HPDE6-E6E7 (cell line): ENCODE measurements around the gene POLR2M.
A peak's percentile ranks its signal among the peaks of the same experiment; 100 is the strongest.

Experiments
- DNase-seq: peaks from one replicate; pipeline ENCODE4 v3.0.0; 2011; ENCODE audit warnings: missing footprints; ENCODE audit errors: extremely low spot score

POLR2M gene

DNA sequence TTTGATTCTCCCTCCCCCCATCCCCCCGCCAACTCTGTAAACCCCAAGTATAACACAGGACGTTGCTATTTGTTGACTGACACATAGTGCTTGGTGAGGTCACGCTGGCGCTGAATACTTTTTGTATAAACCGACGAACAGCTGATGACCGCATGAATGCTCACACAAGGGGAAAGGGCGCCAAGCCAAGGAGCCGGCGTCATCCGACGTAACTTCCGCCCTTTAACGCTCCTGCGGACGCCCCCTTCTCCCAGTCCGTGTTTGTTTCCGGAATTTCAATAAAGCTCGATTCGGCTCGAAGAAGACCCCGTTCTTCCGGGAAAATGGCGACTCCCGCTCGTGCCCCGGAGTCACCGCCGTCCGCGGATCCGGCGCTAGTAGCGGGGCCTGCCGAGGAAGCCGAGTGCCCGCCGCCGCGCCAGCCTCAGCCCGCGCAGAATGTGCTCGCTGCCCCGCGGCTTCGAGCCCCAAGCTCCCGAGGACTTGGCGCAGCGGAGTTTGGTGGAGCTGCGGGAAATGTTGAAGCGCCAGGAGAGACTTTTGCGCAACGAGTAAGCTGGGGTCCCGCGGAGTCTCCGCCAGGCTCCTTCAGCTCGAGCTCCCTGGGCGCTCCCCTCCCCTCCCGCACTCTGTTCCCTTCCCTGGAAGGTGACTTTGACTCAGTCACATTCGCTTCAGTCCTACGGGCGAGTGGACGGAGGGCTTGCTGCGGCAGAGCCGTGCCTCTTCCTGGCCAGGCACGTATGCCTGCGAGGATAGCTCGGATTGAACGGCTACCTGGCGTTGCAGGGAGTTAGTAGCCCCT is at the start of gene POLR2M:
POLR2M (plus strand) TSS at position 310 of the 805 bp plus-strand sequence; CDS start at position 439, 129 bp downstream.
- DNase-seq, result peak; percentile 84

DNA sequence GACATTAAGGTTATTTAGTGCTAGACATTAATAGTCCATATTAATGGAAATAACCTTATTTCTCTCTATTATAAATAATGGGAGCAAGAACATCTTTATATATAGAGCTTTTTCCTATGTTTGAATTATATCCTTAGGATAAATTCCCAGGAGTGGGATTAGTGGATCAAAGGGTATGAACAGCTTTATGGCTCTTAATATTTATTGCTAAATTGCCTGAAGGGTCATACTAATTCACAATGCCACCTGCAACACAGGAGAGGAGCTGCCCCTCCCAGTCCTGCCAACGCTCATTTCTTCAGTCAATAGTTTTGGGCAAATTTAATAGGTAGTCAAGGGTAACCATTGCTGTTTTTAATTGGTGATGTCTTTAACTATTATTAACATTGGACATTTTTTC is 48.9 kb upstream of the POLR2M start:
- no peak for DNase-seq

DNA sequence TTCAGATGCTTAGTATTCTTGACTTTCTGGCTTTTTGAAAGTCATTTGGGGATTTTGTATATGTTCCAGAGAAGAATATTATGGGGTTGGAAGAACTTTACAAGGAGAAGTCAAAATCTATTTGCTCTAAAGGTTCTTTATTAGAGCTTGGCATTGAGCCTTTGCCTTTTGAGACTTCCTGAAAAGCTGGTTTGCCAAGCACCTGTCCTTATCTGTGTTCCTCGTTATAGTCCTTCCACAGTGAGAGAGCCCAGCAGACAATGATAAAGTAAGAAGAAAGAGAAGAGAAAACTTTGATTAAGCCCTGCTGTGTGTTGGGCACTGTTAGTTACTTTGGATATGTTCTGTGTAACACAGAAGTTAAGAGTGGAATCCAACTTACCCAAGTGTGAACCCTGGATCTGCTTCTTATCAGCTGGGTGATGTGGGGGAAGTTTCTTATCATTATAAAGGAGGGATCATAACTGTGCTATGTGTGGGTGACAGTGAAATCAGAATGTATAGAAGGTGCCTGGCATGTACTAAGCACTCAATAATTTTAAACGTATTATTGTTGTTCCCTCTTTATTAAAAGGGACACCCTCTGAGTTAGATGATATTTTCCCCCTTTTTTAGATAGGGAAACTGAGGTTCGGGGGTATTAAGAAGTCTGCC is 44.3 kb upstream of the POLR2M start:
- DNase-seq, result no peak

DNA sequence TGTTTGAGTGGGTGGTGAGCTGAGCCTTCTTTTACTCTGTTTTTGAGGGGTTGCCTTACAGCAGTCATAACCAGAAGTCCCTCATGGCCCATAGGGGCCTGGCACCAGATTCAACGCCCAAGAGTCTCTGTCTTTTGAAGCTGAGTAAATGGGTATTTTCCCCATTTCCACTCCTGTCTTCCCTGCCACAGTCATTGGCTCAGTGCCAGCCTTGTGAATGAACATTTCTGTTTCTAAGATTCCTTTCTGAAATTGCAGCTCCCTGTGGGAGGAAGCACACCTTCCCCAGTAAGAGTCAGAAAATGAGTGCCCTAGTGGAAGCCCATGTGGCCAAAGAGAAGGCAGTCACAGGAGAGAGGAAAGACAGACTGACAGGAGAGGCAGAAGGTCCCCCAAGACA is 43.7 kb upstream of the POLR2M start:
- DNase-seq, result no peak

DNA sequence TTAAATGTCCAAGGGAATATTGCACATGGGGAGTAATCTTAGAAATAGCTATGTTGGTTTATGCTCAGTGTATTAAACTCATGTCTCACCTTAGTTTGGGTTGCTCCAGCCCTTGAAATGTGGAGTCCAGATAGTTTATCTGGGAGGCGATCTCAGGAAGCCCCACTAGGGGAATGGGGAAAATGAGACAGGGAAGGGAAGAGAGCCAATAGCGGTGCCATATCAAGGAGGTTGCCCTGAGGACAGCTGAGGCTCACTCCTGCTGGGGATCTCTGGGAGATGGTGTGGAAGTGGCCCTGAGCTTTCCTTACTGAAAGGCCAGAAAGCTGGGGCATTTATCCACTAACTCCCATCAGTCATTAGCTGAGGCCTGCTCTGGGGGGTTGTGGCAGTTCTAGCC is 43.3 kb upstream of the POLR2M start:
- no peak for DNase-seq

DNA sequence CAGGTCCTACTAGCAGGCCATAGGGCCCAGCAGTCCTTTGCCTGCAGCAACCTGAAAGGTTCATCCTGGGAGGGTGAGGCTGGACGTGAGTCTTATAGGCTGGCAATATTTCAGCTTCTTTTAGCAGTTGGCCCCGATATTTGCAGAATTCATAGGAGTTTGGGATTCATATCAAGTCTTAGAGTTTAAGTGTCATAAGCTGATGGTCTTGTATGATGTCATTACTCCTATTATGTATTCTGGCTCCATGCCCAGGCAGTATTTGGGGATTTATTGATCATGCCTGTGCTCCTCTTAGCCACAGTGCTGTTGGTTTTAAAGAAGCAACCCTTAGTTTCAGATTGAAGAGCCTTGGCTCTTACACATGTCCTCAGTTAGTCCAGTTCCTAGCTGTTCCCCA is 41.3 kb upstream of the POLR2M start:
- no peak for DNase-seq

DNA sequence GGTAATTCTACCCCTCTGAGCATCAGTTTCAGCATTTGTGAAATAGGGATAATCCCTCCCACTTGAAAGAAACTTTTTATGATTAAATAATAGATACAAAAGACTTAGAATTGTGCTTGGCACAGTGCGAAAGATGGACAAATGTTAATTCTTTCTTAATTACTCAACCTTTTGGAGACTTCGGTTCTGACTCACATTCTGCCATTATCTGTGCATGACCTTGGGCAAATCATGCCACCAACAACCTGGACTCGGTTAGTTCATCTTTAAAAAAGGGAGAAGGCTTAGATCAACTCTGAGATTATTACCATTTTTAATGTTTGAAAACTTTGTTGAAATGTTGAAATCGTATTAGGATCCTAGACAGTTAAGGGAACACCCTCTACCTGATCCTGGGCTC is 40.6 kb upstream of the POLR2M start:
- DNase-seq, result no peak

DNA sequence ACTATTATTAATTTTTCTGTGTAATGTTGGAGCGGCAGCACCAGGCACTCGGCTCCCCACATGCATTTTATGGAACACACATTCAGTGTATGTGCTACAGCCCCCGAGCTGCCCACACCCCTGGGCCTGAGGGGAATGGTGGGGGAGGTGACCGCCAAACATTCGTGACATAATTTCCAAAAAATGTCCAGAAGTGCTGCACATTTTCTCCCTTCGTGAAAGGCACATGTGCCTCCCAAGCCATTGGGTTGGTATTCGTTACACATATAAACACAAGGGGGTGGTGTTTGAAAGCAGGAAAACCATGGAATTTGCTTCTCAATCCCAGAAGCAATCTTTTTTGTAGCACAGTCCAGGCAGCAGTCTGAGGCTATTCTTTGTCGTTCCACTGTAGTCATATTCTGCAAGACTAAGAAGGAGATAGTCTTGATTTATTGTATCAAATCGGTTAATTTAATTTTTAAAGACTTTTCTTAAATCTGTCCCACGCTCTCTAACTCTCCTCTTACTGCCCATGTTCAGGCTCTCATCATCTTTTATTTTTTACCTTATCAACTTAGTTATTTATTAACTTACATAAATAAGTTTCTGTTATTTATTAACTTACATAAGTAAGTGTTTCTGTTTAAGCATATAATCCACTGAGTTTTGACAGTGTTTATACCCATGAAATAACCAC is 39.2 kb upstream of the POLR2M start:
- peak; percentile 29 for DNase-seq

DNA sequence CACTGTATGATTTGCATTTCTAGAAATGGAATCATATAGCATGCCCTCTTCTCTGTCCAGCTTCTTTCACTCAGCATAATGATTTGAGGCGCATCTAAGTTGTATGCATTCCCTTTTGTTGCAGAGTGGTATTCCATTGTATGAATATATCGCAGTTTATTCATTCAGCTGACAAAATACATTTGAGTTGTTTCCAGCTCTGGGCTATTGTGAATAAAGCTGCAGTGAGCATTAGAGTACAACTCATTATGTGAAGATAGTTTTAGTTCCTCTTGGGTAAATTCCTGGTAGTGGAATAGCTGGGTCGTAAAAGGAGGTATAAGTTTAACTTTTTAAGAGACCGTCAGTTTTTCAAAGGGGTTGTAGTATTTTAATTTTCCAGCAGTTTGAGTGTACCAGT is 38.5 kb upstream of the POLR2M start:
- no peak for DNase-seq

DNA sequence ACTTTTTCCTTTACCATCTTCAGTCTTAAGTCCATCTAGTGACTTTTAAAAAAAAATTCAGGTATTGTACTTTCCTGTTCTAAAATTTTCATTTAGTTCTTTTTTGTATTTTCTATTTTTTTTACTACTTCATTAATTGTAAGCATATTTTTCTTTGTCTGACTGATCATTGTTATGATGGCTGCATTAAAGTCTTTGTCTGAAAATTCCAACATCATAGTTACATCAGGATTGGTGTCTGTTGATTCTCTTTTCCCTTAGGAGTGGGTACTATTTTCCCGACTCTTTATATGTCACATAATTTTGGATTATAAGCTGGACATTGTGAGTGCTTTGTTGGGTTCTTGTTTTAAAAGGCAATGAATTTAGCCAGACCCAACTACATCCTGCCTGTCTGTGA is 34.9 kb upstream of the POLR2M start:
- no peak for DNase-seq

DNA sequence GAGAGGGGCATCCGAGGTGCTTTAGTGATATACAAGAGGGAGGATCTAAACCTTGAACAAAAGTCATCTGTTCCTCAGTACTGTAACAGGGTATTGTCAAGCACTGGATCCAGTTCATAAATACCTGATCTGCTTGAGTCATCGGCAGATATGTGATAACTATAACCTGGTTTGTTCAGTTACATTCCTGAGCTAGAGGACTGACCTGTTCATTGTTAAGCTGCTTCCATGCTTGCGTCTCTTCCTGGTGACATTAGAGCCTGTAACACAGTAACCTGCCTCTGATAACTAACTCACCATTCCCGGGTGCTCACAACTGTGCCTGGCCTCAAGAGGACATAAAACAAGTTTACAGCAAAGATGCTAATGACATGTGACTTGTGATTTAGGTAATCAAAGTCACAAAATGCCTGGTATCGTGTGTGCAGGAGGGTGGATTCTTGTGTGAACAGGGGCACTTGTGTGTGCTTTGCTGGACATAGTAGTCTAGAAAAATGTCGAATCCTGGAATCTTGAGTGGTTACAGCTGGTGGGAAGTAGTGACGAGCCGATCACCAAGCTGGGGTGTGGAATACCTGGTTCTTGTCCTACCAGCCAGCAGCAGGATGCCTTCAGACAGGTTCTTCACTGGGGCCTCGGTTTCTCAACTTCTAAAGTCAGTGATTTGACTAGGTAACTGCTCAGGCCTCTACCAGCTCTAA is 30.9 kb upstream of the POLR2M start:
- peak; percentile 50 for DNase-seq

DNA sequence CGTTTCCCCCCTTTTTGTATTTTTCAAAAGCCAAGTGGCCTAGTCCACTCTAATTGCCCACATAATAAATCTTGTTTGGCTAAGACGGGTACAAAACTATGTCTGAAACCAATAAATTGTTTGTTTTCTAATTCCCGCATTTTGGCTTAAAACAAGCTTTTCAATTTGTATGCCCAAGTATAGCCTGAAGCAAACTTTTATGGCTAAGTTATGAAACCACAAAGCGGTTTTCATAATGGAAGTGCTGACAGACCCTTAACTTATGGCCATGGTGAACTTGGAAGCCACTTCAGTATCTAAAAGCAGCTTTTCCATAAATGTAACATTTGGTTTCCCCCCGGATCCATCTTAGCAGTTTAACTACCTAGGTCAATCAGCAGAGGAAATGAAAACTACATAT is 29.9 kb upstream of the POLR2M start:
- no peak for DNase-seq

DNA sequence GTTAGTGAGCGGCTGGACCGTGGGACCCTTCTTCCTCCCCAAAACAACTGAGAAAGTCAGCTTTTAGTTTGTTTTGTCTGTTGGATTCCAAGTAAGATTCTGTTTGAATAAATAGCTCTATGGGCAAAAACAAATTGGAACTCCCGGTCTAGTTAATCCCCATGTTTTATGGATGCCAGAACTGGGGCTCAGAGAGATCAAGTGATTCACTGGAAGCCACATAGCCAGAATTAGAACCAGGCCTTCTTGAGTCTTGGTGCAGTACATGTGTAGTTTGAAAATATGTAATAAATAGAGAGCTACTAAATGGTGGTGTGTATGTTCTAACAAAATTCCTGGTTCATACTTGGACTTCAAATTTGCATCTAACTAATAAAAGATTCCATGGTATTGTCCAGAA is 29.3 kb upstream of the POLR2M start:
- no peak for DNase-seq

DNA sequence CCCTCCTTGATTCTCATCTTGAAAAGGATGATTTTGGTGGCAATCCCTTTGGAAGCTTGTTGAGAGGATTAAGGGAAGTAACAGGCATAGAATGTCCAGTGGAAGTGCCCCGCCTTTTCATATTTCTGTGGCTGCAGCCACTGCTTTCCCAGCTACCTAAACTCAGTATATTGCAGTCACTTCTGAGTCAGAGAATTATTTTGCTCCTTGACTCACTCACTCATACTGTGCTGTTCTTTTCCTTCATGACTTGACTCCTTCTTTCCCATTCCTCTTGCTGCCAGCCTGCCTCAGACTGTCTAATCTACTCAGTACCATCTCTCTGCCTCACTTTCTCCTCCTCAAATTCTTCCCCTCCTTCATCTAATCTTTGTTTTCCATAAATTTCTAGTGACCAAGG is 26.5 kb upstream of the POLR2M start:
- peak; percentile 64 for DNase-seq

DNA sequence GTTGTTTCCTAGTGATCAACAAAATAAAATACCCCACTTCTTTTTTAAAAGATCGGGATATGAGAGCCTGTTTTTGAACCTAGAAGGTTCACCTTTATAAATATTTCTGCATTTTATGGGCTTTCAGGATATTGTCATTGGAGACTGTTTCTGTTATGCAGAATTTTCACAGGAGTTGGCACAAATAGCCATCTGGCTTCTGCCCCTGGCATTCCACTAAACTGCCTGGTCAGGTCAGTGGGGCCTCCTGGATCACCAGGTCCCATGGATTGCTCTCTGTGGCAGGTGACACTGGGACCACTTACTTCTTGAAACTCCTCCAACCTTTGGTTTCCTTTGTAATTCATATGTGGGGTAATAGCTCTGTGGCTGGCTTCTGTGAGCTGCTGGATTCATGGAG is 25.5 kb upstream of the POLR2M start:
- no peak for DNase-seq

DNA sequence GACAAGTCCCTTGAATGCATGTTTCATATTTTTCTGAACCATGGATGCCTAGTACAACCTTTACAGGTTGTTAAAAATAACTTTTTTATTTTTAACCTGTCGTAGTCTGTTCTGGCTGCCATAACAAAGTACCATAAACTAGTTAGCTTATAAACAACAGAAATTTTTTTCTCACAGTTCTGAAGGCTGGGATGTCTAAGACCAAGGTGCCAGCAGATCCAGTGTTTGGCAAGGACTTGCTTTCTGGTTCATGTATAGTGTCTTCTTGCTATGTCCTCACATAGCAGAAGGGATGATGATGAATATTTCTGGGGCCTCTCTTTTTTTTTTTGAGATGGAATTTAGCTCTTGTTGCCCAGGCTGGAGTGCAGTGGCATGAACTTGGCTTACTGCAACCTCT is 23.0 kb upstream of the POLR2M start:
- DNase-seq, result no peak

DNA sequence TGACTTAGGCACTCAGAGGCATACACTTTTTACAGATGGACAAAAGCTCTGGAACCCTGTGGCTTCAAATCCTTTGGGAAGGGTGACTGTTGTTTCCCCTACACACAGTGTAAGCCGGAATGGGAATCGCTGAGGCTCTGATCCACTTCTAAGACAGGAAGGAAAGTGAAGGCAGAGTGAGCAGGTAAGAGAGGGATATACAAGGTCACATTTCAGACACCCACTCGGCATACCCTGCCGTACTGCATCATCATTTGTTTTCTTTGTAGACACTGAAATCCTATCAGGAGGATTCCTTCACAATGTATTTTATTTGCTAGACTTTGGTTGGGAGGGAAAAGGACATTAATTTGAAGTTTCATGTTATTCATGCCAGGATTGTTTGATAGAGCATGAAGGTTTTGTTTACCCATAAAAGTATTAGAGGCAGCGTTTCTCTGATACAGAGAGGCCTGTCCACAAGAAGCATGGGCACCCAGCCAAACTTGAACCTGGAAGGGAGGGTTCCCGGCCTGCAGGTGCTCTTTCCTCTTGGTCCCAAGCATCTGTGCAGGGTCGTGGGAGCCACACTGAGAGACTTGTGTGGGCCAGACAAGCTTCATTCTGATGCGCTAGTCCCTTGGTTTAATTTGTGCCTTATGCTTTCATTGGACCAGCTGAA is 21.9 kb upstream of the POLR2M start:
- no peak for DNase-seq

DNA sequence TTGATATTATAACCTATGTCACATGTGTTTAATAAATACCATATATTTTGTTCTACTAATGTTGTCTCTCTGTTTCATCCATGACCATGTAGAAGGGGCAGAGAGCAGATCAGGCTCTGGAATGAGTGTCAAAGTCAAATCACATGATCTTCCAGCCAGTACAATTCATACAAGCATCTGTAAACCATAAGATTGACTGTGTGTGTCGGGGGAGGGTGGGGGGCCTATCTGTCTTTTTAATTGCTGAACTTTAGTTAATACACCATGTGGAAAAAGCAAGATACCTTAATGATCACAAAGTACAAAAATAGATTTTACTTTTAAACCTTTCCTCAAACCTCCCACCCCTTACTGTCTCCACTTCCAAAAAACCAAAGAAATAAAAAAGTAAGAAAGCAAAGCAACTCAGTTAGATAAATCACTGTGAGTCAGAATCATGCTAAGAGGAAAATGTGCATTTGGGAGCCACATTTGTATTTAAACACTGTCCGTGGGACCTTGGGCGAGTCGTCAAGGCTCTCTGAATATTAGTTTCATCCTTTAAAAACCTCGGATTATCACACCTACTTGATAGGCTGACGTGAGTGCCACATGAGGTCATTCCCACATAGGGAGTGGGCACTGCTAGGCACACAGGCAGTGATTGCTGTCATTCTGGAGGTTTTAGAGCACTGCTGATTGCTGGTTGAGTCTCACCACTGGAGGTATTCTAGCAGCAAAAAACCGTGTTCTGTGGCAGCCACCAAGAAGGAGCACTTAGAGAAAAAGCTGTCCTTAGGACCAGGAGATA is 21.0 kb upstream of the POLR2M start:
- DNase-seq, result no peak

DNA sequence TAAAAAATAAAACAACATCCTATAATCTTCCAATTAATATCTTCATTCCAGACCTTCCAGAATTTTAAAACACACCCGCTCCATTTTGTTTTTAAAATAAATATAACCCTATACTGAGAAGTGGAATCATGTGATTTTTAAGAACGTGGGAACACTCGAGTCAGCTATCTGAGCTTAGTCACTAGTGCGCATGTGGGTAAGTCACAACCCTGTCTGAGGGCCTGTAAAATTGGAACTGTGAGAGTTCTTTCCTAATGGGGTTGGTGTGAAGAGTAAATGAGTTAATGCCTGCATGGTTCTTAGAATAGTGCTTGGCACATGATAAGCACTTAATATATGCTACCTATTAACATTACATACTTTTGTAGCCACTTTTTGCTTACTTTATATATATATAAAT is 19.9 kb upstream of the POLR2M start:
- DNase-seq, result no peak

DNA sequence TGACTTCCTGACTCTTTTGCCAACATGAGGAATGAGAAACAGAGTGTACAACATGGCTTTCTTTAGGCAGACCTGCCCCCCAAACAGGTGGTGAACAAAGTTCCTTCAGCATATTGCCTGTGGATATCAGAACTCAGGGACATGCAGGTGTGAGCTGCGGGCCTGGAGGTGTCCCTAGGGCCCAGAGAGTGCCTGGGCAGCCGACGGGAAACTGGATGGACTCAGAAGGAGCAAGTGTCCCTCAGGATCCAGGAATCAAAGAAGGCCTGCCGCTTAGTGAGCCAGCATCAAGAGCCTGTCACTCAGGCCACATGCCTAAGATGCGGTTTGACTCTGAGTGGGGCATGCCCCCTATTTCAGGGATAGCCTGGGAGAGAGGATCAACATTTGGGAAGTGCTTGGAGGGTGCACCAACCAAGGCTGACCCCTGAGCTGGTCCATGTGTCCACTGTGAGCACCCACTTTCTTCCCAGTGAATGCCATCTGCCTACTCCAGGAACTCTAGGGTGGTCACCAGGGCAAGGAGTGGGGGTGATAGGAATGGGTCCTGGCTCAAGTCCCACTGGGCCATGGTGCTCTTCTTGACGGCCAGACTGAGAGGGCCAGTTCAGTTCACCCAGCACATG is 16.1 kb upstream of the POLR2M start:
- no peak for DNase-seq

DNA sequence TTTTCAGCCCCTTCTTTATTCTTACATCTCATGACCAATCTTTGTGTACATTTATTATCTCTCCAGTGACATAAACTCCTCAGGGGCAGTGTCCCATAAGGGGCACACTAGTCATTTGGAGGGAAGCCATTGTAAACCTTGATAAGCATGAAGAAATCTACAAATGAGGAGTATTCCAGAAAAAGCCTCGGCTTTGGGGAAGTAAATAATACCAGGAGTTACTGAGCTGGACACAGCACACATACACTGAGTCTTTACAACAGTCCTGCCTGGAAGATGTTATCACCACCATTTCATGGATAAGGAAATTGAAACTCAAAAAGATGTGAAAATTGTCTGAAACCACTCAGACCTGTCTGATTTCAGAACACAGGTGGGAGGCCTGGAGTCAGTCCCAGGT is 15.4 kb upstream of the POLR2M start:
- DNase-seq, result no peak
